H9 (cell line): ENCODE measurements around the gene NUDT3. TPM values are rescaled to one million over a fixed set of nuclear protein-coding genes. Genes with fewer than 3 reads are reported as not detected.

Experiments
- DNase-seq: peaks from one replicate; pipeline ENCODE4 v3.0.0-alpha.2; 2017
- H2AFZ ChIP-seq: one replicate; pipeline ENCODE4 v1.6.1; 2013; ENCODE audit warnings: mild to moderate bottlenecking, low read length, control low read depth, moderate library complexity
- H2AK5ac ChIP-seq: 2 replicates; pipeline ENCODE4 v1.6.1; 2013; ENCODE audit warnings: low read length, control low read depth, mixed read lengths; ENCODE audit not compliant: insufficient read length
- H2BK120ac ChIP-seq: one replicate; pipeline ENCODE4 v1.6.1; 2013; ENCODE audit warnings: low read depth, mild to moderate bottlenecking, low read length, control low read depth, inconsistent platforms; ENCODE audit not compliant: poor library complexity, severe bottlenecking
- H2BK12ac ChIP-seq: 2 replicates; pipeline ENCODE4 v1.6.1; 2013; ENCODE audit warnings: low read length, control low read depth, mixed read lengths, low read depth; ENCODE audit not compliant: insufficient read length
- H2BK15ac ChIP-seq: 2 replicates; pipeline ENCODE4 v1.6.1; 2013; ENCODE audit warnings: low read depth, low read length, control low read depth
- H2BK20ac ChIP-seq: one replicate; pipeline ENCODE4 v1.6.1; 2013; ENCODE audit warnings: low read depth, mild to moderate bottlenecking, low read length, control low read depth, inconsistent platforms; ENCODE audit not compliant: poor library complexity, severe bottlenecking
- H2BK5ac ChIP-seq: 2 replicates; pipeline ENCODE4 v1.6.1; 2013; ENCODE audit warnings: low read length, control low read depth, mixed read lengths; ENCODE audit not compliant: insufficient read length
- H3K14ac ChIP-seq: 2 replicates; pipeline ENCODE4 v1.6.1; 2013; ENCODE audit warnings: low read length, control low read depth; ENCODE audit not compliant: insufficient read depth
- H3K18ac ChIP-seq: 2 replicates; pipeline ENCODE4 v1.6.1; 2013; ENCODE audit warnings: low read depth, mild to moderate bottlenecking, mixed read lengths, low read length, control low read depth; ENCODE audit not compliant: insufficient read length
- H3K23ac ChIP-seq: 2 replicates; pipeline ENCODE4 v1.6.1; 2013; ENCODE audit warnings: low read length, control low read depth, mixed read lengths, low read depth; ENCODE audit not compliant: insufficient read length
- H3K23me2 ChIP-seq: 2 replicates; pipeline ENCODE4 v1.6.1; 2013; ENCODE audit warnings: low read depth, mild to moderate bottlenecking, mixed read lengths, low read length, control low read depth; ENCODE audit not compliant: insufficient read length, poor library complexity, severe bottlenecking
- H3K27ac ChIP-seq: 2 replicates; pipeline ENCODE4 v1.5.1; 2013; ENCODE audit warnings: low read length, control low read depth, mixed read lengths, low read depth; ENCODE audit not compliant: insufficient read length
- H3K27me3 ChIP-seq: 2 replicates; pipeline ENCODE4 v1.6.1; 2013; ENCODE audit warnings: low read length, control low read depth, inconsistent platforms; ENCODE audit not compliant: insufficient read depth
- H3K4ac ChIP-seq: 2 replicates; pipeline ENCODE4 v1.6.1; 2013; ENCODE audit warnings: low read depth, mild to moderate bottlenecking, control low read depth, inconsistent platforms, low read length, moderate library complexity
- H3K4me1 ChIP-seq: 2 replicates; pipeline ENCODE4 v1.6.1; 2013; ENCODE audit warnings: low read length, control low read depth, inconsistent platforms; ENCODE audit not compliant: insufficient read depth
- H3K4me2 ChIP-seq: 2 replicates; pipeline ENCODE4 v1.6.1; 2013; ENCODE audit warnings: low read length, control low read depth, mixed read lengths; ENCODE audit not compliant: insufficient read length, insufficient read depth
- H3K56ac ChIP-seq: 2 replicates; pipeline ENCODE4 v1.6.1; 2013; ENCODE audit warnings: low read depth, mild to moderate bottlenecking, mixed read lengths, low read length, control low read depth; ENCODE audit not compliant: insufficient read length
- H3K79me1 ChIP-seq: 2 replicates; pipeline ENCODE4 v1.6.1; 2013; ENCODE audit warnings: low read depth, mild to moderate bottlenecking, moderate library complexity, low read length, control low read depth, inconsistent platforms; ENCODE audit not compliant: insufficient read depth, poor library complexity, severe bottlenecking
- H3K79me2 ChIP-seq: 2 replicates; pipeline ENCODE4 v1.6.1; 2013; ENCODE audit warnings: low read length, control low read depth, inconsistent platforms; ENCODE audit not compliant: insufficient read depth
- H3K9ac ChIP-seq: 2 replicates; pipeline ENCODE4 v1.6.1; 2013; ENCODE audit warnings: low read length, control low read depth, mixed read lengths; ENCODE audit not compliant: insufficient read length; ENCODE audit errors: extremely low read depth
- H3K9me3 ChIP-seq: one replicate; pipeline ENCODE4 v1.6.1; 2013; ENCODE audit warnings: low read depth, low read length, inconsistent platforms; ENCODE audit not compliant: control insufficient read depth
- H3T11ph ChIP-seq: one replicate; pipeline ENCODE4 v1.6.1; 2013; ENCODE audit warnings: mild to moderate bottlenecking, low read length, control low read depth, inconsistent platforms
- H4K20me1 ChIP-seq: one replicate; pipeline ENCODE4 v1.6.1; 2013; ENCODE audit not compliant: control insufficient read depth, insufficient read length, insufficient read depth
- H4K5ac ChIP-seq: 2 replicates; pipeline ENCODE4 v1.6.1; 2013; ENCODE audit warnings: low read depth, mild to moderate bottlenecking, mixed read lengths, low read length, control low read depth; ENCODE audit not compliant: insufficient read length
- H4K8ac ChIP-seq: replicated peaks from 2 replicates; pipeline ENCODE4 v1.6.1; 2013; ENCODE audit warnings: low read length, control low read depth, mixed read lengths, low read depth; ENCODE audit not compliant: insufficient read length
- H4K91ac ChIP-seq: 2 replicates; pipeline ENCODE4 v1.6.1; 2013; ENCODE audit warnings: low read depth, mild to moderate bottlenecking, moderate library complexity, mixed read lengths, low read length, control low read depth; ENCODE audit not compliant: insufficient read length
- H3K27ac Mint-ChIP-seq, 3 experiments: 2 replicates in 2 of 3; 3 replicates in 1 of 3; pipeline ENCODE4 v1.8.0; 2020 to 2021; ENCODE audit warnings: mixed read lengths in 3 of 3, mild to moderate bottlenecking in 1 of 3, moderate library complexity in 1 of 3
- H3K27me3 Mint-ChIP-seq: 2 replicates; pipeline ENCODE4 v1.8.0; 2021; ENCODE audit warnings: low read depth, mild to moderate bottlenecking, moderate library complexity, mixed read lengths
- H3K36me3 Mint-ChIP-seq, 3 experiments: 2 replicates in 2 of 3; 3 replicates in 1 of 3; pipeline ENCODE4 v1.8.0; 2020 to 2021; ENCODE audit warnings: low read depth in 3 of 3, mixed read lengths in 3 of 3; ENCODE audit not compliant: insufficient read depth in 1 of 3
- H3K4me1 Mint-ChIP-seq, 2 experiments: 2 replicates each; pipeline ENCODE4 v1.8.0; 2020; ENCODE audit warnings: mixed read lengths in 2 of 2
- H3K4me3 Mint-ChIP-seq, 2 experiments: 2 replicates in 1 of 2; 3 replicates in 1 of 2; pipeline ENCODE4 v1.8.0; 2020 to 2021; ENCODE audit warnings: mild to moderate bottlenecking in 2 of 2, mixed read lengths in 2 of 2, moderate library complexity in 1 of 2
- H3K9me3 Mint-ChIP-seq, 2 experiments: 2 replicates in 1 of 2; 3 replicates in 1 of 2; pipeline ENCODE4 v1.8.0; 2020; ENCODE audit warnings: mild to moderate bottlenecking in 2 of 2, mixed read lengths in 2 of 2, moderate library complexity in 1 of 2
- CTCF ChIP-seq: fragments of 200-600 bp; sonication (generic); conservative IDR thresholded peaks from 3 replicates; pipeline ENCODE4 v1.8.0; 2021; ENCODE audit warnings: antibody characterized with exemption, mild to moderate bottlenecking
- WGBS: extraction: QIAGEN DNeasy Blood & Tissue Kit; methylation state at CpG from one replicate; pipeline ENCODE4 v1.1.7; 2013; ENCODE audit warnings: missing lambda C conversion rate, low lambda C conversion rate, mixed read lengths; ENCODE audit not compliant: insufficient read length; ENCODE audit errors: extremely low coverage; 5-methylcytosine and 5-hydroxymethylcytosine counted together
- total RNA-seq: library from RNA; stranded (reverse); gene quantifications from 2 replicates; pipeline ENCODE4 v1.2.1, GENCODE V29; 2021

The NUDT3 gene
- total RNA-seq, 1 experiment from 2014 or later, result 23.6 TPM

GRCh38 chr6:34333858-34334257 lies 58.6 kb downstream of the NUDT3 start:
- DNase-seq, result no peak
- WGBS, result no CpG with 5 or more reads among the region's 6 CpGs
- Histone ChIP-seq H4K20me1 (no peaks in the 10 kb centered on the region), H3T11ph (no peak overlapping the region), H3K4ac (no peak overlapping the region), H3K79me2 (no peaks in the 10 kb centered on the region), H3K27ac (no peak overlapping the region), H3K18ac (no peak overlapping the region), H3K23ac (no peak overlapping the region), H3K9ac (no peak overlapping the region), H3K4me2 (no peak overlapping the region), H2AFZ (no peak overlapping the region), H3K79me1 (no peaks in the 10 kb centered on the region), H2BK12ac (no peak overlapping the region), H4K5ac (no peak overlapping the region), H4K91ac (no peak overlapping the region), H3K23me2 (no peaks in the 10 kb centered on the region), H2BK5ac (no peak overlapping the region), H3K14ac (no peak overlapping the region), H2BK15ac (no peak overlapping the region), H2BK120ac (no peak overlapping the region), H3K9me3 (no peaks in the 10 kb centered on the region), H4K8ac (no peak overlapping the region), H3K56ac (no peak overlapping the region), H3K4me1 (no peaks in the 10 kb centered on the region), H3K27me3 (no peaks in the 10 kb centered on the region), H2AK5ac (no peak overlapping the region), H2BK20ac (no peak overlapping the region)
- TF ChIP-seq CTCF, result no peak
- Mint-ChIP-seq H3K27me3 (no peaks in the 10 kb centered on the region), H3K9me3 (no peaks in the 10 kb centered on the region; a peak in 1 of 5 replicates), H3K4me3 (no peak overlapping the region), H3K4me1 (peaks cover 0 to 19% of the 10 kb centered on the region in 2 experiments; a peak in 3 of 4 replicates), H3K36me3 (peaks cover 6 to 17% (median 13%) of the 10 kb centered on the region in 3 experiments), H3K27ac (peak overlapping the region in 1 of 3 experiments; percentile 24; a peak in 1 of 7 replicates)
